Neural progenitor cell (in vitro differentiated cells): ENCODE measurements around the gene FBN3. TPM values are rescaled to one million over a fixed set of nuclear protein-coding genes. Genes with fewer than 3 reads are reported as not detected.

Experiments used
- DNase-seq: peaks from one replicate; pipeline ENCODE4 v3.0.0-alpha.2; 2016; ENCODE audit warnings: low spot score
- H2AFZ ChIP-seq: fragments of 200-600 bp; sonication (generic); replicated peaks from 2 replicates; pipeline ENCODE4 v1.6.1; 2016; ENCODE audit warnings: antibody characterized with exemption
- H3F3A ChIP-seq: fragments of 200-600 bp; sonication (generic); 2 replicates; pipeline ENCODE4 v1.6.1; 2016; ENCODE audit warnings: antibody characterized with exemption, low read depth
- H3K27ac ChIP-seq: fragments of 200-600 bp; sonication (generic); 2 replicates; pipeline ENCODE4 v1.5.1; 2016; ENCODE audit warnings: mild to moderate bottlenecking
- H3K27me3 ChIP-seq: fragments of 200-600 bp; sonication (generic); 2 replicates; pipeline ENCODE4 v1.6.1; 2016; ENCODE audit warnings: mild to moderate bottlenecking, moderate library complexity
- H3K36me3 ChIP-seq: fragments of 200-600 bp; sonication (generic); 2 replicates; pipeline ENCODE4 v1.5.1; 2016
- H3K4me1 ChIP-seq: fragments of 200-600 bp; sonication (generic); 2 replicates; pipeline ENCODE4 v1.6.1; 2016; ENCODE audit warnings: mixed run types
- H3K4me2 ChIP-seq: fragments of 200-600 bp; sonication (generic); 2 replicates; pipeline ENCODE4 v1.6.1; 2016
- H3K4me3 ChIP-seq: fragments of 200-600 bp; sonication (generic); 2 replicates; pipeline ENCODE4 v1.5.1; 2016
- H3K79me2 ChIP-seq: fragments of 200-600 bp; sonication (generic); 2 replicates; pipeline ENCODE4 v1.6.1; 2016; ENCODE audit warnings: low read depth
- H3K9ac ChIP-seq: fragments of 200-600 bp; sonication (generic); 2 replicates; pipeline ENCODE4 v1.6.1; 2016
- H3K9me3 ChIP-seq: fragments of 200-600 bp; sonication (generic); 2 replicates; pipeline ENCODE4 v1.5.1; 2016; ENCODE audit warnings: low read depth
- H4K20me1 ChIP-seq: fragments of 200-600 bp; sonication (generic); 2 replicates; pipeline ENCODE4 v1.6.1; 2016; ENCODE audit warnings: low read depth
- H3K27ac Mint-ChIP-seq: 3 replicates; pipeline ENCODE4 v1.8.0; 2021; ENCODE audit warnings: mixed read lengths
- H3K27me3 Mint-ChIP-seq: 2 replicates; pipeline ENCODE4 v1.8.0; 2022; ENCODE audit warnings: low read depth, mild to moderate bottlenecking, inconsistent platforms, moderate library complexity, mixed read lengths; ENCODE audit not compliant: insufficient read depth
- H3K36me3 Mint-ChIP-seq: 3 replicates; pipeline ENCODE4 v1.8.0; 2021; ENCODE audit warnings: mixed read lengths
- H3K4me1 Mint-ChIP-seq: 3 replicates; pipeline ENCODE4 v1.8.0; 2021; ENCODE audit warnings: mixed read lengths
- H3K4me3 Mint-ChIP-seq: 3 replicates; pipeline ENCODE4 v1.8.0; 2021; ENCODE audit warnings: mild to moderate bottlenecking, moderate library complexity, mixed read lengths
- H3K9me3 Mint-ChIP-seq: 3 replicates; pipeline ENCODE4 v1.8.0; 2020; ENCODE audit warnings: mixed read lengths
- CTCF ChIP-seq: fragments of 200-600 bp; sonication (generic); IDR thresholded peaks from 2 replicates; pipeline ENCODE4 v1.5.1; 2017; ENCODE audit warnings: antibody characterized with exemption, mild to moderate bottlenecking
- EZH2 ChIP-seq: fragments of 200-600 bp; sonication (generic); IDR thresholded peaks from 2 replicates; pipeline ENCODE4 v1.6.1; 2017; ENCODE audit warnings: antibody characterized with exemption, mild to moderate bottlenecking, moderate library complexity
- EZH2phosphoT487 ChIP-seq: fragments of 200-600 bp; sonication (generic); IDR thresholded peaks from 2 replicates; pipeline ENCODE4 v1.6.1; 2017; ENCODE audit warnings: antibody characterized with exemption
- total RNA-seq: library from RNA; depleted of rRNA; stranded (reverse); fragments of >200 nt; gene quantifications from 2 replicates; pipeline ENCODE4 v1.2.3, GENCODE V29; 2015; ENCODE audit warnings: low replicate concordance

The FBN3 gene
- total RNA-seq, 1 donor from 2014 or later: 23.0 TPM

GRCh38 chr19:8138201-8138600, 11.2 kb downstream of the FBN3 start:
- peaks cover 14% of the 10 kb centered on the region for H3K4me1 Mint-ChIP-seq
- no peak overlapping the region for H3K4me2 ChIP-seq
- no peaks in the 10 kb centered on the region for H3K79me2 ChIP-seq
- H3K27me3 ChIP-seq: no peaks in the 10 kb centered on the region
- TF ChIP-seq EZH2 (no peak), EZH2phosphoT487 (no peak)
- peaks cover 2% of the 10 kb centered on the region for H3K27me3 Mint-ChIP-seq
- H3K9ac ChIP-seq: no peak overlapping the region
- no peak overlapping the region for H3K4me3 Mint-ChIP-seq
- no peak overlapping the region for H3K4me3 ChIP-seq
- no peaks in the 10 kb centered on the region for H3K9me3 Mint-ChIP-seq
- H3K27ac ChIP-seq: no peak overlapping the region
- peaks cover 5% of the 10 kb centered on the region for H3K4me1 ChIP-seq
- no peaks in the 10 kb centered on the region for H3K9me3 ChIP-seq
- DNase-seq: no peak
- no peaks in the 10 kb centered on the region for H3K36me3 ChIP-seq
- peaks cover 5% of the 10 kb centered on the region for H3K36me3 Mint-ChIP-seq
- peaks cover 4% of the 10 kb centered on the region for H4K20me1 ChIP-seq
- no peak overlapping the region for H3K27ac Mint-ChIP-seq
- no peak overlapping the region for H2AFZ ChIP-seq
- H3F3A ChIP-seq: no peaks in the 10 kb centered on the region

GRCh38 chr19:8137425-8137824, 12.0 kb downstream of the FBN3 start:
- Histone ChIP-seq H3K36me3 (no peaks in the 10 kb centered on the region), H2AFZ (no peak overlapping the region), H3K4me3 (no peak overlapping the region), H4K20me1 (peaks cover 3% of the 10 kb centered on the region), H3K9ac (no peak overlapping the region), H3K27ac (no peak overlapping the region), H3K79me2 (no peaks in the 10 kb centered on the region), H3K4me2 (no peak overlapping the region), H3F3A (no peaks in the 10 kb centered on the region), H3K9me3 (no peaks in the 10 kb centered on the region), H3K27me3 (no peaks in the 10 kb centered on the region), H3K4me1 (no peaks in the 10 kb centered on the region)
- peaks cover 6% of the 10 kb centered on the region for H3K4me1 Mint-ChIP-seq
- H3K27ac Mint-ChIP-seq: no peak overlapping the region
- no peak for TF ChIP-seq EZH2phosphoT487
- TF ChIP-seq EZH2: no peak
- no peak for TF ChIP-seq CTCF
- no peak overlapping the region for H3K4me3 Mint-ChIP-seq
- peaks cover 5% of the 10 kb centered on the region for H3K36me3 Mint-ChIP-seq
- DNase-seq: no peak
- no peaks in the 10 kb centered on the region for H3K27me3 Mint-ChIP-seq
- no peaks in the 10 kb centered on the region for H3K9me3 Mint-ChIP-seq

GRCh38 chr19:8135946-8136618, 13.3 kb downstream of the FBN3 start:
- no peak overlapping the region for H3K9ac ChIP-seq
- peaks cover 2% of the 10 kb centered on the region for H3K36me3 Mint-ChIP-seq
- no peaks in the 10 kb centered on the region for H3K4me1 Mint-ChIP-seq
- H3K27ac ChIP-seq: no peak overlapping the region
- H3F3A ChIP-seq: no peaks in the 10 kb centered on the region
- TF ChIP-seq CTCF (no peak), EZH2phosphoT487 (no peak), EZH2 (no peak)
- no peaks in the 10 kb centered on the region for H4K20me1 ChIP-seq
- H3K9me3 Mint-ChIP-seq: no peaks in the 10 kb centered on the region
- H3K4me3 ChIP-seq: no peak overlapping the region
- H3K4me2 ChIP-seq: no peak overlapping the region
- H2AFZ ChIP-seq: no peak overlapping the region
- no peaks in the 10 kb centered on the region for H3K9me3 ChIP-seq
- no peaks in the 10 kb centered on the region for H3K79me2 ChIP-seq
- DNase-seq: no peak
- no peak overlapping the region for H3K4me3 Mint-ChIP-seq
- no peaks in the 10 kb centered on the region for H3K27me3 Mint-ChIP-seq
- no peaks in the 10 kb centered on the region for H3K4me1 ChIP-seq
- H3K36me3 ChIP-seq: no peaks in the 10 kb centered on the region
- H3K27me3 ChIP-seq: no peaks in the 10 kb centered on the region
- H3K27ac Mint-ChIP-seq: no peak overlapping the region

- H3K36me3 ChIP-seq: no peaks in the 10 kb centered on the region
- no peaks in the 10 kb centered on the region for H4K20me1 ChIP-seq
- no peak overlapping the region for H2AFZ ChIP-seq
- Mint-ChIP-seq H3K36me3 (peaks cover 9% of the 10 kb centered on the region), H3K27ac (no peak overlapping the region), H3K4me3 (no peak overlapping the region), H3K27me3 (no peaks in the 10 kb centered on the region), H3K4me1 (no peaks in the 10 kb centered on the region), H3K9me3 (no peaks in the 10 kb centered on the region)
- H3K9ac ChIP-seq: no peak overlapping the region
- no peaks in the 10 kb centered on the region for H3K9me3 ChIP-seq
- H3K79me2 ChIP-seq: no peaks in the 10 kb centered on the region
- H3K27me3 ChIP-seq: no peaks in the 10 kb centered on the region
- no peak overlapping the region for H3K4me3 ChIP-seq
- TF ChIP-seq EZH2phosphoT487 (no peak), CTCF (no peak), EZH2 (no peak)
- H3K4me2 ChIP-seq: no peak overlapping the region
- DNase-seq: no peak
- no peaks in the 10 kb centered on the region for H3F3A ChIP-seq
- no peak overlapping the region for H3K27ac ChIP-seq
- no peaks in the 10 kb centered on the region for H3K4me1 ChIP-seq
Observed at GRCh38 chr19:8132858-8133458, 16.4 kb downstream of the FBN3 start.
